ENCODE measurements around the gene TREH. TPM values are rescaled to one million over a fixed set of nuclear protein-coding genes. Genes with fewer than 3 reads are reported as not detected.
A peak's percentile ranks its signal among the peaks of the same experiment; 100 is the strongest.

TREH gene
- total RNA-seq, 1 donor from 2014 or later: not detected

GRCh38 chr11:118641397-118642019 is 37.9 kb downstream of the TREH start:
- TF ChIP-seq CTCF (IDR thresholded peaks at IDR 0.05; ENCODE audit: insufficient read depth, low read length, poor library complexity, severe bottlenecking): no peak
- Histone ChIP-seq H3K27me3 (ENCODE audit: control insufficient read depth, insufficient read depth, low read length) (no peaks in the 10 kb centered on the region), H3K36me3 (ENCODE audit: control insufficient read depth, insufficient read depth, low read length) (peaks cover 11% of the 10 kb centered on the region), H3K4me3 (ENCODE audit: low read depth, low read length) (no peak overlapping the region)
- no peak for DNase-seq (ENCODE audit: low read depth)

- Histone ChIP-seq H3K36me3 (ENCODE audit: control insufficient read depth, insufficient read depth, low read length) (peaks cover 9% of the 10 kb centered on the region), H3K4me3 (ENCODE audit: low read depth, low read length) (no peak overlapping the region), H3K27me3 (ENCODE audit: control insufficient read depth, insufficient read depth, low read length) (no peaks in the 10 kb centered on the region)
- peak; percentile 24 for TF ChIP-seq CTCF (IDR thresholded peaks at IDR 0.05; ENCODE audit: insufficient read depth, low read length, poor library complexity, severe bottlenecking)
- no peak for DNase-seq (ENCODE audit: low read depth)
These were observed 38.9 kb downstream of the TREH start for GRCh38 chr11:118640332-118641154.

GRCh38 chr11:118639899-118640298 is 39.6 kb downstream of the TREH start:
- Histone ChIP-seq H3K36me3 (ENCODE audit: control insufficient read depth, insufficient read depth, low read length) (peaks cover 8% of the 10 kb centered on the region), H3K4me3 (ENCODE audit: low read depth, low read length) (no peak overlapping the region), H3K27me3 (ENCODE audit: control insufficient read depth, insufficient read depth, low read length) (no peaks in the 10 kb centered on the region)
- no peak for TF ChIP-seq CTCF (IDR thresholded peaks at IDR 0.05; ENCODE audit: insufficient read depth, low read length, poor library complexity, severe bottlenecking)
- no peak for DNase-seq (ENCODE audit: low read depth)

GRCh38 chr11:118638726-118639125 is 40.7 kb downstream of the TREH start:
- DNase-seq (ENCODE audit: low read depth): no peak
- Histone ChIP-seq H3K36me3 (ENCODE audit: control insufficient read depth, insufficient read depth, low read length) (peaks cover 5% of the 10 kb centered on the region), H3K27me3 (ENCODE audit: control insufficient read depth, insufficient read depth, low read length) (no peaks in the 10 kb centered on the region), H3K4me3 (ENCODE audit: low read depth, low read length) (no peak overlapping the region)
- no peak for TF ChIP-seq CTCF (IDR thresholded peaks at IDR 0.05; ENCODE audit: insufficient read depth, low read length, poor library complexity, severe bottlenecking)

GRCh38 chr11:118636569-118637290 is 42.7 kb downstream of the TREH start:
- Histone ChIP-seq H3K27me3 (ENCODE audit: control insufficient read depth, insufficient read depth, low read length) (no peaks in the 10 kb centered on the region), H3K4me3 (ENCODE audit: low read depth, low read length) (no peak overlapping the region), H3K36me3 (ENCODE audit: control insufficient read depth, insufficient read depth, low read length) (peaks cover 8% of the 10 kb centered on the region)
- no peak for TF ChIP-seq CTCF (IDR thresholded peaks at IDR 0.05; ENCODE audit: insufficient read depth, low read length, poor library complexity, severe bottlenecking)
- no peak for DNase-seq (ENCODE audit: low read depth)
